NCI-H187 (cell line): ENCODE measurements around the gene SPECC1.
"Not testable (repeated sequence)": the region's sequence is repeated elsewhere in the genome, so short reads cannot be mapped to it uniquely, and the experiment has no call there.

Source experiments
- DNase-seq, 2 experiments: peaks; one replicate each; lab custom pipeline; 2025; lab: John Stamatoyannopoulos, UW

Gene SPECC1

DNA sequence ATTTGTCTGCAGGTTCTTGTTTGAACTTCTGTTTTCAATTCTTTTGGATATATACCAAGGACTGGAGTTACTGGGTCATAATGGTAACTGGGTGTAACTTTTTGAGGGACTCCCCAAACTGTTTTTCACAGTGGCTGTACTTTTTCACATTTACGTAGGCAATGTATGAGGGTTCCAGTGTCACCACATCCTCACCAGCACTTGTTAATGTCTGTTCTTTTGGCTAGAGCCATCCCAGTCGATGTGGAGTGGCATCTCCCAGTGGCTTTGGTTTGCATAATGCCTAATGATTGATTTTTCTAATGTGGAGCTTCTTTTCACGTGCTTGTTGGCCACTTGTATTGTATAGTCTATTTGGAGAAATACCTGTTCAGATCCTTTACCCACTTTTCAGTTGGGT, 59.3 kb downstream of the SPECC1 start:
- DNase-seq: no peak

DNA sequence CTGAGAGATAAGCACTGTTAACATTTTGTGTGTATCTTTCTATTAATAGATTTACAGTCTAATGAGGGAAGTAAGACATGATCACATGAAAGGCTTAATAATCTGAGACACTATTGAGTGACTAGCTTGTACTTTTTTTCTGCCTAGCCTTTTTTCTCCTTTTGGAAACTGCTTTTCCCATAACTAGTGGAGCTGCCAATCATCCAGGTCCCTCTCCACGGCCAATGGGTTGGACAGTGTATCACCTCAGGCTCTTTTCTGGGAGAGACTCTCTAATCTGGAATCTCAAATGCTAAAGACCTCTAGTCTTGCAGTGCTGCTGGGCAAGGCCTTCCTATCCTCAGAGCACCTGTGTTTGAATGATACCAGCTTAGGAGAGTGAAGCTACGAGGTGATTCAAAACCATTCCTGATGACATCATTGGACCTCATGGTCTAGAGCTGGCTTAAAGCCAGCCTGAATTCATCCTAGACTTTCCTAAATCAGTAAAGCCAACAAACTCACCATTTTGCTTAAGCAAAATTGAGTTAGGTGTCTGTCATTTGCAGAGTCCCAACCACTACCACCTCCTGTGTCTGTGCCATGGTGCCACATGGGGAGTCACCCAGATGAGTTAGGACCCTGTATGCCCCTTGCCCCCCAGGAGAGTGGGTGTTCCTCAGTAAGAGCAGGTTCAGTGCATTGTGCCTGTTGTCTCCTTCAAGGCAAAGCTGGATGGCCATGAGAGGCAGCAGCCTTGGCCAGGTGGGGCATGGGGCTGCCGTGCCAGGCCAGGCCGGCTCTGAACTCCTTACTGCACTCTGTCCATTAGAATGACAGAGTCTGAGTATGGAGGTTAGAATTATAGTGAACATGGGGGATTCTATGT, 62.9 kb downstream of the SPECC1 start:
- DNase-seq: no peak

DNA sequence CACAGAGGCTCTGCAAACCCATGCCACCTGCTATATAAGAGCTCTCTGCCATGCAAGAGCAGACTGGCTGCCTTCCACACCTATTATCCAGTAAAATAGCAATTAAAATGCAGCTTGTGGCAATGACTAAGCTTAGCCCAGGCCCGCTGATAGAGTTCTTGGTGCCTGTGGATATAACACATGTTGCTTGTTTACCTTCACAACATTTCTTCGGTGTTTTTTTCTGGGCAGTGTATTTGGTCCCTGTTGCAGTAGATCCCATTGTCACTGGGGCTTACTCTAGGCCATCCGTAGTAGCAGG, 63.5 kb downstream of the SPECC1 start:
- DNase-seq: no peak

GRCh38 chr17:20073055-20073979, 64.2 kb downstream of the SPECC1 start:
- DNase-seq: no peak

DNA sequence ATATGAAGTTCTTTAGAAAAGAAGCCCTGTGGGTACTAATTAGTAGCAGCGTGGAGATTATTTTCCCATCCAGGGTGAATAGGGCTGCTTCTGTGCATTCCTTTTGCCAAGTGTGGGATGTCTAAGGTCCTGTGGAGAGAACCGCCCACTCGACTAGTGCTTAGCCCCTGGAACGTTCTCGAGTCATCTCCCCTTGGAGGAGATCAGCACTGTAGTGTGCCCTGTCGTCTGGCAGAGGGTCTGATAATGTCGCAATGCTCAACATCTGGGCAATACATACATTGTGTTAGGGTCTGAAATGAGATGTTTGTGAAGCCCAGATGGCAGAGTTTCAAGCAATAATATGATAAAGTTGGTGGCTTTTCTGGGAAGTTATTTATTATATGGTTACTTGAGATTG, 64.8 kb downstream of the SPECC1 start:
- DNase-seq: no peak

DNA sequence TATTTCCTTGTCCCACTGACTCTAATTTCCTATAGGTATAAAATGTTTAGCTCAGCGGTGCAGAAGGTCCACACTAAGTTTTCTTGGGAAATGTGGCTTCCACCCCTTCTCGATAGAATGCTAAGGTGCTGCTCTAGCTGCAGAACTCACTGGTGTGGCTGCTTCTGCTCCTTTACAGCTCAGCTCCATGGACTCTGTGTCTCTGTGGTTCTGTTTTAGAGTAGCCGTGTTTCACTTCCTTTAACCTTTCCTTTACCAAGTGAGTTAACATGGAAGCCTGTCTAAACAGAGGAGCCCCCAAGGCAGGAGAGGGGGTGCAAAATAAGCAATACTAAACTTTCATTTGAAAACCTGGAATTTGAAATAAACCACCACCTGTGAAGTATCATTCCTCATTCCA, 65.3 kb downstream of the SPECC1 start:
- no peak for DNase-seq

GRCh38 chr17:20076137-20076536, 67.0 kb downstream of the SPECC1 start:
- not testable (repeated sequence) for DNase-seq

DNA sequence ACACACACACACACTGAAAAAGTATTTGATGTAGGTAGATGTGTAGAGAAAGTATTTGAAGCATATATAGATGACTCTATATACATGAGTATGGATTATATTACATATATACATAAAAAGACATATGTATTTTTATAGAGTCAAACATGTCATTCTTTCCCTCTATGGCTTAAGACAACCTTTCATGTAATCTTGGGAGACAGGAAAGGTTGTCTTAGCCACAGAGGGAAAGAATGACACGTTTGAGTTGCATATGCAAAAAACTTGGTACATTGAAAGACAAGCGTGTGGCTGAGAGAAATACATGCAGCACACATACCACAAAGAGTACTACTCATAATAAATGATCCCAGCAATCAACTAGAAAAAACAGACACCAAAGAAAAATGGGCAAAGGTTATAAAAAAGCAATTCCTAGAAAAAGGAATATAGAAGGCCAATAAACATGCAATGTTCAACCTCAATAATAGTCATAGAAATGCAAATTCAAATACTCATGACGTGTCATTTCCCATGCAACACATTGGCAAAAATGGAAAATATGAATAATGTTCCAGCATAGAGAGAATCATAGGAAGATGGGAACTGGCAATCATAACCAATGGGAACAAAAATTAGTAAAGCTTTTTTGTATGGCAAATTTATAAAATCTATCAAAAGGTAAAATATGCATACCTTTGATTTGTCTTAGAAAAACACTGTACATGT, 69.0 kb downstream of the SPECC1 start:
- no peak for DNase-seq

DNA sequence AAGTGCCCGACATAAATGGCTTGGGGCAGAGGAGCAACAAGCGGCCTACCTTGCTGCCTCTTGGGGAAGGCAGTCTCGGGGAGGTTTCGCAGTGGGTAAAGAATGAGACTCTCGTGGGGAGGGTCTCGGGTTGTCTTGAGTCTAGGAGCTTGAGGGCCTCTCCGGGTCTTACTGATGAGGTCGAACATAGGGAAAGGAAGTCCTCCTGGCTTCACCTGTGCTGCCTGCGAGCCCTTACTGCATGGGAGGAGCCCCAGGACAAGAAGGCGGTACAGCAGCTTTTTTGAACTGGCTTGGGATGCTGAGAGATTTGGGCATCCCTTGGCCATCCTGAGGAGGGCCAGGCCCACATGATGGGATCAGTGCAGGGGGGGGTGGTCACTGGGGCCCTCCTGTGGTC, 71.4 kb downstream of the SPECC1 start:
- no peak for DNase-seq

- DNase-seq: no peak
Measured at GRCh38 chr17:20083156-20083859, 74.1 kb downstream of the SPECC1 start.

DNA sequence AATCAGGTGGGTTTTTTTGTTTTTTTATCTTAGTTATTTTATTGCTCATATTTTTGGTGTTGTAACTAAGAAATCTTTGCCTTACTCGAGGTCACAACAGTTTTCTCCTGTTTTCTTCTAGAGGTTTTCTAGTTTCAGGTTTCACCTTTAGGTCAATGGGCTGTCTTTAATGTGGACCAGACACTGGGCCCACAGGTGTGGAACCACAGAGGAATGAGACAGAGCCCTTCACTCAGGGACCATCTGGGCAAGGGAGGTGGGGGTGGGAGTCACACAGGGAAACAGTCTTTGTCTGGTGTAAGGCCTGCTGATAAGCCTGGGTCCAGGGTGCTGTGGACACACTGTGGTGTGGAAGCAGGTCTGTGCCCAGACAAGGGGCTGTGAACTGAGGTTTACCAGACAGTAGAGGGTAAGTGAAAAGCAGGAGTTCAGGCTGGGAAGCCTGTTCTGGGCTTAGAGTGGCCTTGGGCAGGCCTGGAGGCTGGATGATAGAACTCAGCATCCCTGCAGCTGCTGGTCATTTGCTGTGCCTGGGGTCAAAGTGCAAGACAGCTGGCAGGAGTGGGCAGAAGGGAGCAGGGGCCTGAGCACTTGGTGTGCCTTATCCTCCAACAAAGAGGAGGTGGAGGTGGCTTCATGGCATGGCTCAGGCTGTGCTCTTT, 75.6 kb downstream of the SPECC1 start:
- no peak for DNase-seq

- no peak for DNase-seq
Measured at GRCh38 chr17:20085283-20085845, 76.2 kb downstream of the SPECC1 start.

- DNase-seq: no peak
Measured at GRCh38 chr17:20086416-20087076, 77.4 kb downstream of the SPECC1 start.

- no peak for DNase-seq
Measured at GRCh38 chr17:20087538-20088250, 78.5 kb downstream of the SPECC1 start.

GRCh38 chr17:20089756-20090547, 80.8 kb downstream of the SPECC1 start:
- no peak for DNase-seq

- DNase-seq: no peak
Measured at GRCh38 chr17:20091174-20092029, 82.2 kb downstream of the SPECC1 start.

- DNase-seq: no peak
Measured at GRCh38 chr17:20092261-20092867, 83.2 kb downstream of the SPECC1 start.
